Urothelium cell line (cell line): Measurements from ENCODE around the gene ZNF12.

ENCODE experiments used
- DNase-seq: peaks from one replicate; pipeline ENCODE4 v3.0.0; 2011; ENCODE audit warnings: low spot score, mixed read lengths
- FAIRE-seq: peaks from 2 replicates; lab custom pipeline; 2011; peaks lifted over from hg19 to GRCh38; lab: Jason Lieb, UNC

ZNF12 gene

DNA sequence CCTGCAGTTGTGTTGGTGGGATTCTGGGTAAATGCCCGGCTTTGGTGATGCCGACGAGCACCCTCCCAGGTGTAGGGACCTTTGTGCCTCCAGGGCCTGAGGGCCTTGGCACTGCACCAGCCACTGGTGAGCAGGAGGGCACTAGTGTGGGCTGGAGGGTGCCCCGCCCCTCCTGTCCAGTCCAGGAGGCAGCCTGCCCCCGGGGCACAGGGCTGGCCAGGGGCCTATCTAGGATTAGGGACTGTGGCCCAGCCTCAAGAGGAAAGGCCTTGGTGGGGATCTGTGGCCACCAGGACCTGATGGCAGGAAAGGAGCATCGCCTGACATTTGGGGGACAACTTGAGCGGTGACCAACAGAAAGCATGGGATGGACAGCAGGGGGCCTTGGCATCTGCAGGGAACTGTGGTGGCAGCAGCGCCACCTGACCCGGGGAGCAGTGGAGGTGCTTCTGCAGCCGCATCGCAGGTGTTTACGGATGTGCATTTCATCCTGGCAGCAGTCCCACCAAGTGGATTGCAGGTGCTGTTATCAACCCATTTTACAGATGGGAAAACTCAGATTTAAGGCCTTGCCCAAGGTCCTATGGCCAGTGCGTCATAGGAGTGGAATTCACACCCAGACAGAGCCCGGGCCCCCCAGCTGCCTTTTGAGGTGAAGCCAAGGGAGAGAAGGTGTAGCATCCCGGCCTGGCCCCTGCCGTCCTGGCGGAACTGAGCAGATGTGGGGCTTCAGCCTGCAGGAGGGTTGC, 58.5 kb downstream of the ZNF12 start:
- peak; percentile 61 for FAIRE-seq

DNA sequence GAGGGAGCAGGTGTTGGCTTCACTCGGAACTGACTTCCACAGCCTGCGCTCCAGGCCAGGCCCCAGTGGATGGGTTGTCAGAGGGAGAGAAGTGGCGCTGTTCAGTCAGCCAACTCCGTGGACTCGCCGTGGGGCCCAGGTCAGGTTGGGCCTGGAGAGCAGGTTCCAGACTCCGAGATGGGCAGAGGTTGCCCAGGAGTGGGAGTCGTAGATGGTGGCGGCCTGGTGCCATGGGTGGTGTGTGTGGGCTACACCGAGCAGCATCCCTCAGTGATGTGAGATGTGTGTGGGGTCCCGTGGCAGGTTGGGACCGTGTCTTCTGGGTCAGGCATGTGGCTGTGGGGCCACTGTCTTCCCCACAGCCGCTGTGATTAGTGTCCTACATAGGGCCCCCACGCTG, 59.2 kb downstream of the ZNF12 start:
- FAIRE-seq = no peak

More for the DNA sequence above, 58.5 kb downstream of the ZNF12 start:
- DNase-seq = no peak

DNA sequence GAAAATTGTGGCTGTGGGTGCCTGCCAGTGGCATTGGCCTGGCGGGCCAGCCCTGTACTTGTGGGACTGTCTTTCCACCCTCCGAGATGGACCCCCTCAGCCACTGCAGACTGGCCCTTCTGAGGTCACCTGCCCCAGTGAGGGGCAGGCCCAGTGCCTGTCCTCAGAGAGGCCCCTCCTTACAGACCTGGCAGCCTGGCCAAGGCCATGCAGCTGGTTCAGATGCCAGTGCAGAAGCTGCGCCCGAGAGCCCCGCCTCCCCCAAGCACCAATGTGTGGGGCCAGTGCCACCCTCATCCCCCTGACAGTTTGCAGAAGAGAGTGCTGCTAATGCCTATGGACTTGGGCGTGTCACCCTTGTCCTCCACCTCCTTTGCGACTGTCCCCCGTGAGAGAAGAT, 59.7 kb downstream of the ZNF12 start:
- FAIRE-seq (peak; percentile 96), DNase-seq (no peak)

More for the DNA sequence above, 59.2 kb downstream of the ZNF12 start:
- no peak for DNase-seq

DNA sequence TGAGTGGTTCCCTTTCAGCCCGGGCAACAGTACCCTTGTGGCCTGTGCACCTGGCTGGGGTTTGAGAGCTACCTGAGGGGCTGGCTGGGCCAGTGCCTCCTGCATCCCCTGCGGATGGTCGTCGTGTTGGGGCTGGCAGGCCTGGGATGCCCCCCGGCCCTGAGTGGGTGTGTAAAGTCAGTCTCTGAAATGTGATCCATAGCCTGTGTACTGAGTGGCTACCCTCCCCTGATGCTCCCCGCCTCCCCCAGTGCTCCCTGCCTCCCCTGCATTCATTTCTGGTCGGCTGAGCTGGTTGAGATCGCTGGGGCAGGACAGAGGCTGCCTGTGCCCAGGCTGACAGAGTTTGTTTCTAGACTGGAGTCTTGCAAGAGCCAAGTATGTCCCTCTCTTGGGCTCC, 60.3 kb downstream of the ZNF12 start:
- FAIRE-seq = peak; percentile 5
- no peak for DNase-seq

DNA sequence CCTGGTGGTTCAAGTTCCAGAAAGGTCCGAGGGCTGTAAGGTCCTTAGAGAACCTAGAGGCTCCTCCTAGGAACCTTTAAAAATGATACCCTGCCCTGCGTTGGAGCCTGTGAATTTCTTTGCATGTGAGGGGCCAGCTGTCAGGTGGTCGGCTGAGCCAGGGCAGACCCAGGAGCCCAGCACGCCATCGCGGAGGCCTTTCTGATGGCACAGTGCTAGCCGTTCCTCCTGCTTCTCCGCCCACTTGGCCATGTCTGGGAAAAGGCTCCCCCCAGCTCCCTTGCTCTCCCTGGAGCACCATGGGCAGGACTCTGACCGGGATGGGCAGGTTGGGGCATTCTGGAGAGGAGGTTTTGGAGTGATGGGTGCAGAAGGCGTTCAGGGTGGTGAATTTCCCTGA, 62.0 kb downstream of the ZNF12 start:
- DNase-seq (no peak), FAIRE-seq (no peak)

DNA sequence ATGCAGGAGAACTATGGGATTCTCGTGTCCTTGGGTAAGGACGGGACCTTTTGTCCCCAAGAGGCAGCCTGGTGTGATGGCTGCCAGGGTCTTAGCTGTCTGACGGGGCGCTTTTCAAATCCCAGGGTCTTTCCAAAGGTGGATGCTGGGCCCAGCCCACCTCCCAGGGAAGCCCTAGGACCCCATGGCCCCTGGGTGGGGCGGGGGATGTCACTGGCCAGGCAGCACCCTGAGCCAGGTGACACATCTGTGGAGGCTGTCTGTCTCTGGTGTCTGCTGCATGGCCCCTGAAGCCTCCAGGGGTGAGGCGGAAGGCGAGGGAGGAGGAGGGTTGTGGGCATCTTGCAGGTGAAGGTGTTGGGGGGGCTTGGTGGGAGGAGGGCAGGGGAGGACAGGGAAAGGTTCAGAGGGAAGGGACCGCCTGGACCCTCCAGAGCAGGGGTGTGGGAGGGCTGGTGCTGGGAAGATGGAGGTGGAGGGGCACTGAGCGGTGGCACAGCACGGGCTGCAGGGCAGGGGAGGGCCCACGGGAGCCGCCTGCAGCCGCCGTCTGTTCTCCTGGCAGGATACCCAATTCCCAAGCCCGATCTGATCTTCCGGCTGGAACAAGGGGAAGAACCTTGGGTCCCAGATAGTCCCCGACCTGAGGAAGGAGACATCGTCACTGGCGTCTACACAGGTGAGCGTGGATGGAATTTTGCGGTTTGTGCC, 62.7 kb downstream of the ZNF12 start:
- DNase-seq = no peak
- peak; percentile 63 for FAIRE-seq

DNA sequence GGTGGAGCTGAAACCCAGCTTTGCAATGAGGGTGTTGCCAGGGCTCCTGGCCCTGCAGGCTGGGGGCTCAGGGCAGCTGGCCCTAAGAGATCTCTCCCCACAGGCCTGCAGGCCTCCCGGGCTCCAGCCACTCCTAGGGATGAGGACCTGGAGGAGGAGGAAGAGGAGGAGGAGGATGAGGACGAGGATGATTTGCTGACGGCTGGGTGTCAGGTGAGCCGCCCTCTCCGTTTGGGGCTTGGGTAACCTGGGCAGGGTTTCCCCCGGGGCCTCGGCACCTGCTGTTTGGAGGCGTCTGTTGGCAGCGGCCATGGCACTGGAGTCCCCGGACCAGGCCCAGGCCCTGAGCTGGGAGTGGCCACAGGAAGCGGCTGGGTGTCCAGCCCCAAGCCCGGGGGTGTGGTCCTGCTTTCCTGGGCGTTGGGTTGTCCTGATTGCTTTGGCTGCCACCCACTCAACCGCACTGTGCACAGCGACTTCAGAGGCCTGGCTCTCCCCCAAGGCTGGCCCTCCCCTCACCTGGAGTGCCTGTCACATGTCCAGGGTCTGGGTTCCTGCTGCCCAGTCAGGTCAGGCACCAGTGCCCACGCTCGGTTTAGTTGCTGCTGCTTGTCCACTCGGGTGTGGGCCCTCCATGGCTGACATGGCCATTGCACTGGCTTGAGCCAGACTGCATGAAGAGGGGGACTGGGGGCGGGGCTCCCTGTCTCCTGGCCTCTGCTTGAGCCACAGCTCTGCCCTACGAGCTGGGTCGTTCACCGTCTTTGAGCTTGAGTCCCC, 63.7 kb downstream of the ZNF12 start:
- DNase-seq (no peak), FAIRE-seq (peak; percentile 81)

DNA sequence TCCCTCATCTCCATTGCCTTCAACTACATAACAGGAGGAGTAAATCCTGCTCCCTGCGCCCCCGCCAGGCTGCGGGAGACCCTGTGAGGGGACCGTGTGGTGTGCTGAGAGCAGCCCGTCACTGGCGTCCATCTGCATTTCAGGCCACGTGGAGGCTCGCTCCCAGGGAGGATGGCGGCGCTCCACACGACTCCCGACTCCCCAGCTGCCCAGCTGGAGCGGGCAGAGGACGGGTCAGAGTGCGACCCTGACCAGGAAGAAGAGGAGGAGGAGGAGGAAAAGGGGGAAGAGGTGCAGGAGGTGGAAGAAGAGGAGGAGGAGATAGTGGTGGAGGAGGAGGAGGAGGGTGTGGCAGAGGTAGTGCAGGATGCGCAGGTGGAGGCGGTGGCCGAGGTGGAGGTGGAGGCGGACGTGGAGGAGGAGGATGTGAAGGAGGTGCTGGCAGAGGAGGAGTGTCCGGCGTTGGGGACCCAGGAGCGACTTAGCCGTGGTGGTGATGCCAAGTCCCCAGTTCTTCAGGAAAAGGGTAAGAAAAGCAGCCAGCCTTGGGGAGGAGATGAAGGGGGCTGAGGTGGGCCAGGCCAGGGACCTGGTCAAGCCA, 64.4 kb downstream of the ZNF12 start:
- peak; percentile 96 for FAIRE-seq
- no peak for DNase-seq

DNA sequence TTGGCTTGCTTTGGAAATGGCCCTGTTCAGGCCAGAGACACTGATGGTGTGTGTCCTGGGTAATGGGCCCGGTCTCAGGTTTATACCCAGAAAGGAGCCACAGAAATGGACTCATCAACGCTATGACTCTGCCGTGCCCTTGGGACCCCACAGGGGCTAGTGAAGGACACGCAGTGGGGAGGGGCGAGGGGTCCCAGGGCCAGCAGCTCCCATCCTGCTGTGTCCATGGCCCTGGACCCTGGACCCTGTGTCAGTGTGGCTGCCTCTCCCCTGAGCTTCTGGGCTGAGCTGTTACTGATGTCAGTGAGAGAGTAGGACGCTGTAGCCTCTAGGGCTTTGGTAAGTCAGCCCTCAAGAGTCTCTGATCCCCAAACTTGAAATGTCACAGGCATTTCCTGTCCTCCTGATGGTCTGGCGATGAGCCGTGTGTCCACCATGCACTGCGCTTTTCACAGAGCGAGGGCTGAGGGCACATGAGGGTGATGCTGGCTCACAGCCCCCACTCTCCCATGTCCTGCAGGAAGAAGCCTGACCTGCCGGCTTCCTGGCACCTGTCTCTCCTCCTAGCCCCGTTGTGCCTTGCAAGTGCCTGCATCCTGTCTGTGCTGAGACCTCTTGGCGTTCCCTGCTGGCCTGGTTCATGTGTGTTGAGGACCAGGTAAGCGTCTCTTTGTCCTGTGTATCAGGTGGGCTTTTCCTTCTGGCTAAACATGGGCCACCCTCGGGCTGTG, 65.3 kb downstream of the ZNF12 start:
- FAIRE-seq (peak; percentile 62), DNase-seq (no peak)

DNA sequence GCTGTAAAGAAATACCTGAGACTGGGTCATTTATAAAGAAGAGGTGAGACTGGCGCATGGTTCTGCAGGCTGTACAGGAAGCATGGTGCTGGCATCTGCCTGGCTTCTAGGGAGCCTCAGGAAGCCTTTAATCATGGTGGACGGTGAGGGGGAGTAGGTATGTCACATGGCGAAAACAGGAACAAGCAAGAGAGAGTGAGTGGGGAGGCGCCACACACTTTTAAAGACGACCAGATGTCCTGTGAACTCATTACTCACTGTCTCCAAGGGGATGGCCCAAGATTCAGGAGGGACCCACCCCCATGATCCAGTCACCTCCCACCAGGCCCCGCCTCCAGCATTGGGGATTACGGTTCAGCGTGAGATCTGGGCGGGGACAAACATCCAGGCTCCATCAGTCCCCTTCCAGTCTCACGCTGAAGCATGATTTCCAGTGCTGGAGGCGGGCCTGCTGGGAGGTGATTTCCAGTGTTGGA, 66.5 kb downstream of the ZNF12 start:
- FAIRE-seq = peak; percentile 83
- no peak for DNase-seq

DNA sequence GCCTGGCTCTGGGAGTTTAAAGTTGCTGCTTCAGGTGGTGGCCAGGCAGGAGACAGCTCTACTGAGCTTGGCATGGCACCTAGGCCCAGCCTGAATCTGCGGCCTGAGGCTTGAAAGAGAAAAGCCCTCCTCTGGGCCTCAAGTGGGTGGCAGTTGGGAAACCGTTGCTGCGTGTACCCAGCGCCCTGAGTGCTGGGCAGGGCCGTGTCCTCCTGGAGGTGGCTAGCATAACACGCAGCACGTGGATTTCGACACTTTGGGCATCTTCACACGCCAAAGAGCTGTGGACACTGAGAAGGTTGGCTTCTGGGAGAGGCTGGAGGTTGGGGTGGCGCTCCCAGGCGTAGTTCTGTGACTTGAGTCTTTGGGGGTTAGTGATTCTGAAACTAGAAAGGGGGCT, 67.1 kb downstream of the ZNF12 start:
- no peak for FAIRE-seq

DNA sequence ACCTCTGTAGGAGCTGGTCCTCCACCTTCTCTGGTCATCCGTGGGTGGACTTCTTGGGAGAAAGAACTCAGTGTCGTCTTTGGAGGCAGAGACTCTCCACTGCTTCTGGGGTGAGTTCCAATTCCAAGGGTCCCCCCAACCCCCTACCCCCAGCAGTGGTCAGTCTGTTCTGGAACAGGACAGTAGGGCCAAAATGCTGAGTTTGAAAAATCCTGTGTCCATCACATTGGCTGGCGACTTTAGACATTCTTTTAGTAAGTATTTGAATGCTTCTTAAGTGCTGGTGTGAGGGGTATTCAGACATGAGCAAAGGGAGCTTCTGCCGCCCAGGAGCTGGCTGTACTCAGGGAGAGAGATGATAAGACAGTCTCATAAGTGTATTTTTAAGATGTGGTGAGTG, 67.7 kb downstream of the ZNF12 start:
- DNase-seq (no peak), FAIRE-seq (peak; percentile 50)

More for the DNA sequence above, 67.1 kb downstream of the ZNF12 start:
- no peak for DNase-seq
